ENCODE data around the gene TCF12. TPM values are rescaled to one million over a fixed set of nuclear protein-coding genes. Genes with fewer than 3 reads are reported as not detected.

TCF12 gene
- total RNA-seq, 1 experiment from 2014 or later, result 189 TPM

DNA sequence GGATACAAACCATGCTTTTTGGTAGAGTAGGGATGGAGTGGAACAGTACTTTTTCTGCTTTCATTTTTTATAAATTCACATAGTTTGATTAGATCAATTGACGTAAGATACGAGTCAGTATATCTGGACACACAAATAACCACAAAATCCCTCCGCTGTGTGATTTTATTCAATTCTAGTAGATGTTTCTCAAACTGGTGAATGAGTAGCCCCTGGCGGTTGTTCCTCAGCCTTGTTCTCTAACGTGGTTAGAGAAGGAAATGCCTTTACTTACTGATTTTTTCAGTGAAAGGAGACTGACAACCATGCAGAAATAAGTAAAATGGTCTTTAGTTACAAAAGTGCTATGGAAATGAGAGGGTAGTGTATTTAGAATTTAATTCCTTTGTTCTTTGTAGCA is 161.0 kb downstream of the TCF12 start:
- Histone ChIP-seq H4K20me1 (ENCODE audit: insufficient read depth, low read depth, low read length) (peaks cover 4% of the 10 kb centered on the region; the same call in 1 of the 2 replicates), H3K36me3 (ENCODE audit: insufficient read depth, low read length) (no peaks in the 10 kb centered on the region), H3K27ac (ENCODE audit: low read length) (peak overlapping the region; percentile 54), H3K27me3 (ENCODE audit: low read length) (no peaks in the 10 kb centered on the region), H3K9me2 (replicated peaks; ENCODE audit: insufficient read depth, low read length) (no peaks in the 10 kb centered on the region), H3K4me2 (ENCODE audit: low read depth, low read length, poor library complexity, severe bottlenecking) (peak overlapping the region; percentile 61), H3K9ac (ENCODE audit: low read length) (no peak overlapping the region), H3K4me1 (ENCODE audit: low read length) (peaks cover 63% of the 10 kb centered on the region), H3K79me2 (ENCODE audit: low read length) (peaks cover 87% of the 10 kb centered on the region), H3K9me3 (ENCODE audit: low read length) (no peaks in the 10 kb centered on the region), H2AFZ (ENCODE audit: low read length) (no peak overlapping the region), H3K4me3 (ENCODE audit: low read length) (peak overlapping the region; percentile 3; the same call in 1 of the 2 replicates)
- DNase-seq, result peak; percentile 84

- Histone ChIP-seq H3K4me1 (ENCODE audit: low read length) (peaks cover 57% of the 10 kb centered on the region), H3K4me3 (ENCODE audit: low read length) (peak overlapping the region; percentile 19; the same call in 1 of the 2 replicates), H3K9me2 (replicated peaks; ENCODE audit: insufficient read depth, low read length) (no peaks in the 10 kb centered on the region), H3K9me3 (ENCODE audit: low read length) (no peaks in the 10 kb centered on the region), H3K9ac (ENCODE audit: low read length) (no peak overlapping the region), H3K4me2 (ENCODE audit: low read depth, low read length, poor library complexity, severe bottlenecking) (peak overlapping the region; percentile 61), H4K20me1 (ENCODE audit: insufficient read depth, low read depth, low read length) (peaks cover 4% of the 10 kb centered on the region; the same call in 1 of the 2 replicates), H3K36me3 (ENCODE audit: insufficient read depth, low read length) (no peaks in the 10 kb centered on the region), H2AFZ (ENCODE audit: low read length) (no peak overlapping the region), H3K27ac (ENCODE audit: low read length) (peak overlapping the region; percentile 54), H3K79me2 (ENCODE audit: low read length) (peaks cover 85% of the 10 kb centered on the region), H3K27me3 (ENCODE audit: low read length) (no peaks in the 10 kb centered on the region)
- DNase-seq, result peak; percentile 62
These were observed 161.6 kb downstream of the TCF12 start for GRCh38 chr15:57079931-57080620.

GRCh38 chr15:57082054-57082728 is 163.7 kb downstream of the TCF12 start:
- DNase-seq, result no peak
- Histone ChIP-seq H3K4me1 (ENCODE audit: low read length) (peaks cover 48% of the 10 kb centered on the region), H3K9me3 (ENCODE audit: low read length) (no peaks in the 10 kb centered on the region), H3K36me3 (ENCODE audit: insufficient read depth, low read length) (no peaks in the 10 kb centered on the region), H3K27ac (ENCODE audit: low read length) (no peak overlapping the region), H3K4me3 (ENCODE audit: low read length) (no peak overlapping the region), H3K9me2 (replicated peaks; ENCODE audit: insufficient read depth, low read length) (no peaks in the 10 kb centered on the region), H4K20me1 (ENCODE audit: insufficient read depth, low read depth, low read length) (peaks cover 4% of the 10 kb centered on the region; the same call in 1 of the 2 replicates), H3K27me3 (ENCODE audit: low read length) (no peaks in the 10 kb centered on the region), H3K9ac (ENCODE audit: low read length) (no peak overlapping the region), H2AFZ (ENCODE audit: low read length) (no peak overlapping the region), H3K4me2 (ENCODE audit: low read depth, low read length, poor library complexity, severe bottlenecking) (no peak overlapping the region), H3K79me2 (ENCODE audit: low read length) (peaks cover 79% of the 10 kb centered on the region)

DNA sequence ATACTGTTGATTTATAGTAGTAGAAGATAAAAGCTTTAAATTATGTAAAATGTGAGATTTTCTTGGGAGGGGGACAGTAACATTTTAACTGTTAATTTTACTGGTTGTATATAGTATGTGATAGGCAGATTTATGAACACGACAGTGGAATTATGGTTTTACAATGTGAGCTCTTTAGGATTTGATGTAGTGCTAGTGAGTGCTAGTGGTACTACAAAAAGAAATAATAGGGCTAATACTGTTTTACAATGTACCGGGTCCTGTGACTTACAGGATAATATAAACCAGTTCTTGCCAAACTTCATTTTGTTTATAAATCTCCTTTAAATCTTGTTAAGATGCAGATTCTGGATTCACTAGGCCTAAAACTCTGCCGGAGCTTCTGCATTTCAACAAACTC is 165.7 kb downstream of the TCF12 start:
- peaks cover 37% of the 10 kb centered on the region for H3K4me1 ChIP-seq (ENCODE audit: low read length)
- H3K79me2 ChIP-seq (ENCODE audit: low read length), result peaks cover 84% of the 10 kb centered on the region
- no peaks in the 10 kb centered on the region; the same call in 1 of the 2 replicates for H4K20me1 ChIP-seq (ENCODE audit: insufficient read depth, low read depth, low read length)
- H3K36me3 ChIP-seq (ENCODE audit: insufficient read depth, low read length), result no peaks in the 10 kb centered on the region
- no peaks in the 10 kb centered on the region for H3K9me3 ChIP-seq (ENCODE audit: low read length)
- H3K27ac ChIP-seq (ENCODE audit: low read length), result no peak overlapping the region
- H3K27me3 ChIP-seq (ENCODE audit: low read length), result no peaks in the 10 kb centered on the region
- no peak overlapping the region for H3K4me2 ChIP-seq (ENCODE audit: low read depth, low read length, poor library complexity, severe bottlenecking)
- no peak for DNase-seq
- no peaks in the 10 kb centered on the region for H3K9me2 ChIP-seq (replicated peaks; ENCODE audit: insufficient read depth, low read length)
- no peak overlapping the region for H3K9ac ChIP-seq (ENCODE audit: low read length)
- H3K4me3 ChIP-seq (ENCODE audit: low read length), result no peak overlapping the region
- no peak overlapping the region for H2AFZ ChIP-seq (ENCODE audit: low read length)

DNA sequence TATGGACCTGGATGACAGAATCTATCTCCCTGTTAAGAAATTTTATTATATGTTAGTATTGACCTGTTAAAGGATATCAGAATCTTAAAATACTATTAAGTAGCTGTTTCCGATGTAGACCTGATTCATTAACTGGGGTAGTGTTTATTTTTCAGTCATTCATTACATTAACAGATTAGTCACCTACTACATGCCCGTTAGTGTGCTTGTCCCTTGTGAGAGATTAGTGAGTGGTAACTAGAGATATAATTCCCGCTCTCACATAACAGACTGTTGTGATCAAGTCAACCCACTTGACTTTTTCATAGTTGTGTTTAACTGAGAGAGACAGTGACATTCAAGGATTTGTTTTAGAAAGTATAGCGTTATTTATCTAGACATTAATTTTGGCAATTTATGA is 166.8 kb downstream of the TCF12 start:
- no peak overlapping the region for H3K4me3 ChIP-seq (ENCODE audit: low read length)
- H3K9me2 ChIP-seq (replicated peaks; ENCODE audit: insufficient read depth, low read length), result no peaks in the 10 kb centered on the region
- no peaks in the 10 kb centered on the region for H3K9me3 ChIP-seq (ENCODE audit: low read length)
- H2AFZ ChIP-seq (ENCODE audit: low read length), result no peak overlapping the region
- DNase-seq, result no peak
- H3K9ac ChIP-seq (ENCODE audit: low read length), result no peak overlapping the region
- no peak overlapping the region for H3K27ac ChIP-seq (ENCODE audit: low read length)
- peaks cover 37% of the 10 kb centered on the region for H3K4me1 ChIP-seq (ENCODE audit: low read length)
- no peaks in the 10 kb centered on the region for H3K36me3 ChIP-seq (ENCODE audit: insufficient read depth, low read length)
- H3K79me2 ChIP-seq (ENCODE audit: low read length), result peaks cover 86% of the 10 kb centered on the region
- no peak overlapping the region for H3K4me2 ChIP-seq (ENCODE audit: low read depth, low read length, poor library complexity, severe bottlenecking)
- no peaks in the 10 kb centered on the region; the same call in 1 of the 2 replicates for H4K20me1 ChIP-seq (ENCODE audit: insufficient read depth, low read depth, low read length)
- H3K27me3 ChIP-seq (ENCODE audit: low read length), result no peaks in the 10 kb centered on the region

- Histone ChIP-seq H2AFZ (ENCODE audit: low read length) (no peak overlapping the region), H3K9me2 (replicated peaks; ENCODE audit: insufficient read depth, low read length) (no peaks in the 10 kb centered on the region), H3K4me2 (ENCODE audit: low read depth, low read length, poor library complexity, severe bottlenecking) (no peak overlapping the region), H3K4me1 (ENCODE audit: low read length) (peaks cover 42% of the 10 kb centered on the region), H3K79me2 (ENCODE audit: low read length) (peaks cover 83% of the 10 kb centered on the region), H3K27ac (ENCODE audit: low read length) (no peak overlapping the region), H3K9me3 (ENCODE audit: low read length) (no peaks in the 10 kb centered on the region), H4K20me1 (ENCODE audit: insufficient read depth, low read depth, low read length) (no peaks in the 10 kb centered on the region), H3K27me3 (ENCODE audit: low read length) (no peaks in the 10 kb centered on the region), H3K36me3 (ENCODE audit: insufficient read depth, low read length) (no peaks in the 10 kb centered on the region), H3K9ac (ENCODE audit: low read length) (no peak overlapping the region), H3K4me3 (ENCODE audit: low read length) (no peak overlapping the region)
- no peak for DNase-seq
These were observed 168.5 kb downstream of the TCF12 start for GRCh38 chr15:57086857-57087427.

DNA sequence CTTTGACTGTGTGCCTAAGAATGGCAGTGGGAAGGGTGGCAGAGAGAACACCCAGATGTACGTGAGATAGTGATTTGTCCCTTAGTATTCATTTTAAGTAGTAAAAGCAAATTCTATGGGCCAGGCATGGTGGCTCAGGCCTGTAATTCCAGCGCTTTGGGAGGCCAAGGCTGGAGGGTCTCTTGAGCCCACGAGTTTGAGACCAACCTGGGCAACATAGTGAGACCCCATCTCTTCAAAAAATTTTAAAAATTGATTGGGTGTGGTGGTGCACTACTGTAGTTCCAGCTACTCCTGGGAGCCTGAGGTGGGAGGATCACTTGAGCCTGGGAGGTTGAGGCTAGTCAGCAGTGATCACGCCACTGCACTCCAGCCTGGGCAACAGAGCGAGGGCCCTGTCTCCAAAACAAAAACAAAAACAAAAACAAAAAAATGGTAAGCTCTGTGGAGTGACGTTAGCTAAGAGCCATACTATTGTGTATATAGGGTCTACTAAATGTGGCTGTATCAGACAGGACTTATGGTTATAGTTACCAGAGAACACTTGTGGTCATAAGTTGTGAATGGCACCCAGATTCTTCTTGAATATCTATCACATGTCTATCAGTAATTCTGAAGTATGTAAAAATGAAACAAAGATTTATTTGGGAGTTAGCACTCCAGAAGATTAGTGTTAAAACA is 171.5 kb downstream of the TCF12 start:
- Histone ChIP-seq H3K4me1 (ENCODE audit: low read length) (peaks cover 36% of the 10 kb centered on the region), H3K9me3 (ENCODE audit: low read length) (no peaks in the 10 kb centered on the region), H3K4me2 (ENCODE audit: low read depth, low read length, poor library complexity, severe bottlenecking) (peak overlapping the region; percentile 51), H3K79me2 (ENCODE audit: low read length) (peaks cover 81% of the 10 kb centered on the region), H3K36me3 (ENCODE audit: insufficient read depth, low read length) (no peaks in the 10 kb centered on the region), H3K9me2 (replicated peaks; ENCODE audit: insufficient read depth, low read length) (no peaks in the 10 kb centered on the region), H3K27me3 (ENCODE audit: low read length) (no peaks in the 10 kb centered on the region), H2AFZ (ENCODE audit: low read length) (no peak overlapping the region), H3K4me3 (ENCODE audit: low read length) (no peak overlapping the region), H3K27ac (ENCODE audit: low read length) (peak overlapping the region; percentile 56), H3K9ac (ENCODE audit: low read length) (no peak overlapping the region), H4K20me1 (ENCODE audit: insufficient read depth, low read depth, low read length) (no peaks in the 10 kb centered on the region)
- DNase-seq, result no peak

DNA sequence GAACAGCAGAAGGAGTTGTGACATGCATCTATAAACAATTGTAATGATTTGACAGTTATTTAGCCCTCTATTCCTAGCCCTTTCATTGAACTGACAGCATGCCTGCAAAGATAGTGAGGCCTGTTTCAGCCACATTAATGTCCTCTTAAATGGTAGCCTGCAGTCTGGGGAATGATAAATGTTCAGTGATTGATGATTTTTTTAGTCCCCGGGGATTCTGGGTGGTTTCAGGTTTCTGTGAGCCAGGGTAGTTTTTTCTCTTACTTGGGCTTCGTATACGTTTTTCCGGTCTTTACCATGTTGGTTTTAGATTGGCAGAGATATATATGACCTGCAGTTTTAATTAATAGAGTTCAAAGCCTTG is 172.0 kb downstream of the TCF12 start:
- Histone ChIP-seq H3K9me2 (replicated peaks; ENCODE audit: insufficient read depth, low read length) (no peaks in the 10 kb centered on the region), H3K36me3 (ENCODE audit: insufficient read depth, low read length) (no peaks in the 10 kb centered on the region), H2AFZ (ENCODE audit: low read length) (no peak overlapping the region), H3K4me1 (ENCODE audit: low read length) (peaks cover 38% of the 10 kb centered on the region), H3K4me2 (ENCODE audit: low read depth, low read length, poor library complexity, severe bottlenecking) (peak overlapping the region; percentile 51), H3K9ac (ENCODE audit: low read length) (no peak overlapping the region), H3K4me3 (ENCODE audit: low read length) (no peak overlapping the region), H3K27me3 (ENCODE audit: low read length) (no peaks in the 10 kb centered on the region), H3K27ac (ENCODE audit: low read length) (peak overlapping the region; percentile 56), H3K9me3 (ENCODE audit: low read length) (no peaks in the 10 kb centered on the region), H4K20me1 (ENCODE audit: insufficient read depth, low read depth, low read length) (no peaks in the 10 kb centered on the region), H3K79me2 (ENCODE audit: low read length) (peaks cover 81% of the 10 kb centered on the region)
- peak; percentile 66 for DNase-seq
